Measurements from ENCODE around the gene HPCA.

DNA sequence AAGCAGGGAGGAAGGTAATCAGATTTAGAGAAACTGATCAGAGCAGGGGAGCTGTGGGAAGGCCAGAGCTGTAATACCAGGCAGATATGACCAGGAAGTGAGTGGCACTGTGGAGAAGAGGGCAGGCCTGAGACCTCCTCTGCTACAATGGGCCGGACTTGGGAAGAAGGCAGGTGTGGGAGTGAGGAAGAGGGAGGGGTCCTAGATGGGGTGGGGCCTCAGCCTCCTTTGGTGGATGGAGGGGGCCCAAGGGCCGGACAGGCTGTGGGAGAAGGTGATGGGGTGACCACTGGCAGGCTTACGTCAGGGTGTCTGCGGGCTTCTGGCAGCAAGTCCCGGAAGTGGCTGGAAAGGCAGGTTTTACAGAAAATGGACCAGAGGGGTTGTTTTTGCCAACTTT is 5.0 kb upstream of the HPCA start:
- no peak for TF ChIP-seq SP1 (IDR thresholded peaks at IDR 0.05)
- TF ChIP-seq BHLHE40 (IDR thresholded peaks at IDR 0.05; ENCODE audit: borderline replicate concordance) = no peak
- no peak for TF ChIP-seq LEF1 (IDR thresholded peaks at IDR 0.05; ENCODE audit: borderline replicate concordance)
- no peak for TF ChIP-seq FOXM1 (IDR thresholded peaks at IDR 0.05; ENCODE audit: borderline replicate concordance)
- no peak for TF ChIP-seq SUZ12 (IDR thresholded peaks at IDR 0.05)
- no peak for TF ChIP-seq FOXA1 (IDR thresholded peaks at IDR 0.05)
- no peak for TF ChIP-seq HDGF (IDR thresholded peaks at IDR 0.05; ENCODE audit: borderline replicate concordance)
- no peak for TF ChIP-seq TARDBP (IDR thresholded peaks at IDR 0.05)
- TF ChIP-seq NFRKB (IDR thresholded peaks at IDR 0.05) = no peak
- TF ChIP-seq L3MBTL2 (conservative IDR thresholded peaks at IDR 0.05) = no peak
- TF ChIP-seq ARNT (IDR thresholded peaks at IDR 0.05) = no peak
- TF ChIP-seq, protein P1, sequence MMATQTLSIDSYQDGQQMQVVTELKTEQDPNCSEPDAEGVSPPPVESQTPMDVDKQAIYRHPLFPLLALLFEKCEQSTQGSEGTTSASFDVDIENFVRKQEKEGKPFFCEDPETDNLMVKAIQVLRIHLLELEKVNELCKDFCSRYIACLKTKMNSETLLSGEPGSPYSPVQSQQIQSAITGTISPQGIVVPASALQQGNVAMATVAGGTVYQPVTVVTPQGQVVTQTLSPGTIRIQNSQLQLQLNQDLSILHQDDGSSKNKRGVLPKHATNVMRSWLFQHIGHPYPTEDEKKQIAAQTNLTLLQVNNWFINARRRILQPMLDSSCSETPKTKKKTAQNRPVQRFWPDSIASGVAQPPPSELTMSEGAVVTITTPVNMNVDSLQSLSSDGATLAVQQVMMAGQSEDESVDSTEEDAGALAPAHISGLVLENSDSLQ (IDR thresholded peaks at IDR 0.05) = no peak
- no peak for TF ChIP-seq ZNF384 (IDR thresholded peaks at IDR 0.05)
- no peak for TF ChIP-seq CTBP1 (IDR thresholded peaks at IDR 0.05; ENCODE audit: borderline replicate concordance)

Data from HEK293T (cell line).